Inflammatory macrophage treated with lipopolysaccharide for 4 hours (primary cell): ENCODE data around the gene MTA2.
"Not testable (repeated sequence)": the region's sequence is repeated elsewhere in the genome, so short reads cannot be mapped to it uniquely, and the experiment has no call there.

Experiments
- DNase-seq: peaks from one replicate; pipeline ENCODE4 v3.0.0-alpha.2; 2020

MTA2 gene

DNA sequence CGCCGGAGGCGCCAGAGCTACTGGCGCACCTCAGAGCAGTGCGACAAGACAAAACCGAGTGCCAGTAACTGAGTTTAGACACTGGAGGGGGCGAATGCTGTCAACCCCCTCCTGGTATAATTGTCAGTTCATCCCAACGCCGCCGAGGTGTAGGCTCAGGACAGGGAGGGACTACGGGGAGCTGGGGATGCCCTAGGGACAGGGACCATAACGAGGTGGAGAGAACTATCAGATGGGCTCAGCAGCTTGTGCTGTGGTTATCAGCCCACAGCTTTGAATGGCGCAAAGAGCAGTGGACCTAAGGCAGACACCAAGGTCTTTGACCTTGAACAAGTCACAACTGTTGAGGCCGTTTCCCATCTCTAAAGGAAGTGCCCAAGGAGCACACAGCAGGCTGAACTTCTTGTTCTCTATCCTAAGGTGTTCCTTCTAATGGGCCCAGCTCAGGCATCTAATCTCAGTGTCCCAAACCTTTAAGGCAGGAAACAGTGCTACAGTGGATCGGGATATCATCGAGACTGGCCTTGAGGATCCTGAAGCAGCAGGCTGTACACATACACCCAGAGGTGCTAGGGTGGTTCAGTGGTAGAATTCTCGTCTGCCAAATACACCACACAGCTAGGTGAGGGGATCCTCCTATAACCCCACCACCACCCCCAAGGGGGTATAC, 9.4 kb downstream of the MTA2 start:
- DNase-seq, result no peak

DNA sequence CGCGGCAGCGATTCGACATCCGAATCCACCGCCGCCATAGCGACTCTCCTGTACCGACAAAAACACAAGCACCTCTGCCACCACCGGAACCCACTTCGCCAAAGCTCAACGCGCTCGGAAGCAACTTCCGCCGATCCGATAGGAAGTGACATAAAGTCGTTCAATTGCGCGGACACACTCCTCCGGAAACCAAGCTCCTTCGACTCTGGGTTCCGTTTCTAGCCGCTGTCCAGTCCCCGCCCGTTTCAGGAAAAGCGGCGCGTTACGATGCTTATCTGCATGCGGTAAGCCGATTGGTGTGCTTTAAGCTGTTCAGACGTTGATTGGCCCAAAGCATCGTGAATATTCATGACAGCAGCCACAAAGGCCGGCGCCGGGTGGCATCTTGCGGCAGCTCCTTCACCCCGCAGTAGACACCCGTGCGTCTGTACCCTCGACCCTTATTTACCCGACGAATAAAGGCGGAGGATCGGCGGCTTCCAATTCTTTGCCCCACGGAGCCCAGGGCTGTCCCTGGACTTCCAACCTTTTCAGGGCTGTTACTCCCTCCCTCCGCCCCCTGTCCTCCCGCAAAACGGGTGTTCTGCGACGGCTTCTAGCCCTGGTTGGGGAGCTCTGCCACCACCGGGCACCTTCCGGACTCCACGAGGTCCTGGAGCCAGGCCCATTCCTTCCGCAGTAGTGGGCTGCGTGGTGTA, 10.1 kb downstream of the MTA2 start, which contains the start of gene TUT1:
TUT1 (minus strand) TSS at position 76 of the 698 bp plus-strand sequence; CDS start at position 38, 38 bp downstream.
- peak; percentile 99 for DNase-seq

- no peak for DNase-seq
Observed at GRCh38 chr11:62588966-62589637, 12.6 kb downstream of the MTA2 start.

DNA sequence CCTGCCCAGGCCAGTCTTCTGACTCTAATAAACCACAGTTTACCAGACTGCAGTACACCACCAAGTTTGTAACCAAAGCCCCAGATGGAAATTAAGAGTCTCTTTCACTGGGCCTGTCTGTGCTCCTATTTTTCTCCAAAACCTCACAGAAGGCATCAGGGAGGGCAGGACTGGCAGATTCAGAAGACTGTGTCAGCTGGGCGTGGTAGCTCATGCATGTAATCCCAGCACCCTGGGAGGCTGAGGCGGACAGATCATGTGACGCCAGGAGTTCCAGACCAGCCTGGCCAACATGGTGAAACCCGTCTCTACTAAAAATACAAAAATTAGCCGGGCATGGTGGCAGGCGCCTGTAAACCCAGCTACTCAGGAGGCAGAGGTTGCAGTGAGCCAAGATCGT, 16.3 kb downstream of the MTA2 start:
- not testable (repeated sequence) for DNase-seq

- DNase-seq, result not testable (repeated sequence)
Observed at GRCh38 chr11:62581735-62582134, 19.9 kb downstream of the MTA2 start.

DNA sequence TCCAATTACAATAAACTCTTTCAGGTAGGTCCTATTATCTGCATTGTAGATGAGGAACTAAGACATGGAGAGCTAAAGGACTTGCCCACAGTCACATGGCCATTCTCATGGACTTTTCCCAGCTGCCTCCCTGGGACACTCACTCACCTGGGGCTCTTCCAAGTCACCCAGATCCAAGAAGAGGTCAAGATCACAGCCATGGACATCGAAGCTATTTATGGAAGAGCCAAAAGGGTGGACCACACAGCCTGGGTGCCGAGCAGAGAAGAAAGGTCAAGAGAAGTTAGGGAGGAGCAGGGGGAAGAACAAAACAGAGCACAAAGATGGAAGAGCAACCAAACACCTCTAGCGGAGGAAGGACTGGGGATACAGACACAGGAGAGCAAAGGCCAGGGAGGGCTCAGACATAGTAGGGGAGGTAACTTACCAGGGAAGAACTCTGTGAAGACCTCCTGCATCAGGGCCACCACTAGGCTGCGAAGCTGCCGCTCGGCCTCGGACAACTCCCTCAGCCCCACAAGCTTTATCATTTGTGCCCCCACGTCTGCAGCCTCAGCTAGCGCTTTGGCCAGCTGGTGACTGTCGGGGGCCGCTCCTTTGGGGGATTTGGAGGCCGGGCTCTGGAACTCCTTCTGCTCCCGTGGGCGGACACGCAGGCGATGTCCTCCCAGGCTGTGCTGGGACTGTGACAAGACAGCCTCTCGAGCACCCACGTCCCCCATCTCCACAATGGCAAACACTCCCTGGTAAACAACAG, 20.5 kb downstream of the MTA2 start:
- DNase-seq, result no peak

GRCh38 chr11:62579252-62579651, 22.4 kb downstream of the MTA2 start:
- DNase-seq, result no peak

GRCh38 chr11:62578541-62578940, 23.1 kb downstream of the MTA2 start:
- no peak for DNase-seq

GRCh38 chr11:62577046-62577714, 24.5 kb downstream of the MTA2 start:
- peak; percentile 91 for DNase-seq

DNA sequence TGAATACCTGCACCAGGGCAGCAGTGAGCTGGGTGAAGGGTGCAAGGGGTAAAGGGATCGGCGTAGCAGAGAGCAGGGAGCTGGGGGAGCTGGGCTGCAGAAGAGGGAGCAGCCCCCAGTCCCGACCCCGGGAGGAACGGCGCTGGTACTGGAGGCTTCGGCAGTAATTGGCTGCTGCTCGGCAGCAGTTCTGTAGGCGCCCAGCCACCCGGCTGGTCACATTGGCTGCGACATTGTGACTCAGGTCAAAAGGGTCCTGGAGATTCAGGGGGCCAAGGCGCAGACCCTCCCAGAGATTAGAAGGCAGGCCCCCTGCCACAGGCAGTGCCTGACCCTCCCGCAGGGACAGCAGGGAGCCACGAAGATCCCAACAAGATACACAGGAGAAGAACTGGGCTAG, 25.8 kb downstream of the MTA2 start:
- DNase-seq, result no peak

- DNase-seq, result no peak
Observed at GRCh38 chr11:62575156-62575555, 26.5 kb downstream of the MTA2 start.

DNA sequence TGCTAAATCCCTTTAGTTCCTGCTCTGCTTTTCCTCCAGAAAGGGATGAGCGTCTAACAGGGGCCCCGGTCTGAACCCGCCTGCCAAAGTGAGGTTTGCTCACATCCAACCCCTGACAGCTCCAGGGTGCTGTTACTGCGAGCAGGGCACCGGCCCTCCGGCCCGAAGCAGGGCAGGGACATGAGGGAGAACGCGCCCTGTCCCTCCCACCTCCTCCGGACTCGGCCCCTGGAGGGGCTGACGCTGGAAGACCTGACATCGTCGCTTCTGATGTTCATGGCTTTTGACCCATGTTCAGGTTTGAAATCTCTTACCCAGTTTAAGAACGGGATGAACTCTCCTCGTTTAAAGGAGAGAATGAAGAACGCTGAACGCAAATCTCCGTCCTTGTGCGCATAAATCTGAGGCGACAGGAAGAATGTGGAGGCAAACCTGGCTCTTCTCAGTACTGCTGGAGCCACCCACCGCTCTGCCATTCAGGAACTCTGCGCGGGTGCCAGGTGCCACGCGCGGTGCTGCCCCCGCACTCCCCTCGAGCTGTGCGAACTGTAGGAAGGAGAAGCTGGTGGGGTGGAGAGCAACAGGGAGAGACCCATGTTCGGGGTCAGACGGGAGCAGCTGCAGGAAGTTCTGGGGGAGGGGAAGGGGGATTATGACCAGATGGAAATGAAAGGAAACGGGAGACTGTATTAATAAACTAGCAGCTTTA, 27.1 kb downstream of the MTA2 start:
- DNase-seq, result peak; percentile 32

GRCh38 chr11:62573592-62574362, 27.9 kb downstream of the MTA2 start, which contains the start of gene EEF1G:
Gene EEF1G (minus strand): TSS chr11:62573891. CDS start chr11:62573842, 49 bp downstream.
- peak; percentile 100 for DNase-seq

DNA sequence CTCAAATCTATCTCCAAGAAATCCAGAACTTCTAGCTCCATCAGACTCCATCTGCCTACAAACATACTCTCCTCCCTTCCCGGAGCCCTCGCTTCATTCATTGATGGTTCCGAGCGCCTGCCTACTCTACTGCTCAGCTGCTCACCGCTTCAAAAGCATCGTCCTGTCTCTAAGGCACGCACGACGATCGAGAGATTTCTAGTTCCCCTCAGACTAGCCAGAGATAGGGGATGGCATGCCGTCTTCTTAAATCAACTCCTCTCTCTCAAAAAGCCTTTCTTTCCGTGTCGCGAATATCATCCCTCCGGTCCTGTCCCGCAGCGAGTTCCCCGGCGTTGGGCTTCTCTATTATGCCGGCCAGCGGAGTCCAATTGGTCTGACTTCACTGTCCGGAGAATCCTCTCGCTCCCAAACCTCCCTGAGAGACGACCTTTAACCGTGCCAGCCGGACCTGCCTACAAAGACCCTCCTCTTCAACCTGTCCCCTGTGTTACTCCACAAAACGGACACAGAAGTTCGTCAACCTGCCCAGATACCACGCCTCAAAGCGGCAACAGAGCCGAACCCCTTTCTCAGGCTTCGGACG, 28.6 kb downstream of the MTA2 start:
- peak; percentile 28 for DNase-seq

DNA sequence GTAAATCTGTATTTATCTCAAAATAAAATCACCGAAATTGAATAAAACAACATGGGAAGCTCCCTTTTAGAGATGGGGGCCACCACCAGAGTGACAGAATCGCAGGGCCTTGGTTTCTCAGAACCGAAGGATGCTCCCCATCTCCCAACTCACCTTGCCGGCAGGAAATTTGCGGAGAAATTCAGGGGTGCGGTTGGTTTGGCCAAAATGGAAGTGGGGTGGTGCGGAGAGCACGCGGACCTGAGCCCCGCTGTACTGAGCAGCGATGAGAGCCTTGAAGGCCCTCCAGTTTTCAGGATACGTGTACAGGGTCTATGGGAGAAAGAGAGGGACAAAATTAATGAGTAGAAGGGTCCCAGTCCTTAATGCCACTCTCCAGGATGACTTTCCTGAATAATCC, 29.2 kb downstream of the MTA2 start:
- DNase-seq, result no peak

- not testable (repeated sequence) for DNase-seq
Observed at GRCh38 chr11:62571493-62571892, 30.2 kb downstream of the MTA2 start.

- not testable (repeated sequence) for DNase-seq
Observed at GRCh38 chr11:62570903-62571302, 30.8 kb downstream of the MTA2 start.

DNA sequence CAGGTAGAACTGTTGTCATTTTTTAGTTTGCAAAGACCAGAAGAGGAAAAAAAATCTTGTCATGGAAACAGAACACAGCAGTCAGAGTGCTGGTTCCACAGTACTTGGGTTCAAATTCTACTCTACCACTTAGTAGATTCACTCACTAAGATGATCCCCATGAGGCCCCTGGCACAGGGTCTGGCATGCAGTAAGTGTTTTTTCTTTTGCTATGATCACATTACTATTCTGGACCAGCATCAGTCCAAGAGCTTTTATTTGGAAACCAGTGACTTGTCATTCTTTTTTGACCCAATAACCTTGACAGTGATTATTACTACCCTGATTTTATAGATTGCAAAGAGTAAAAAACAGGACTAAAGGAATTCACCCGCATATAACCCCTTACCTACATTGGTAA, 32.1 kb downstream of the MTA2 start:
- no peak for DNase-seq

GRCh38 chr11:62567018-62567633, 34.5 kb downstream of the MTA2 start:
- DNase-seq, result no peak

DNA sequence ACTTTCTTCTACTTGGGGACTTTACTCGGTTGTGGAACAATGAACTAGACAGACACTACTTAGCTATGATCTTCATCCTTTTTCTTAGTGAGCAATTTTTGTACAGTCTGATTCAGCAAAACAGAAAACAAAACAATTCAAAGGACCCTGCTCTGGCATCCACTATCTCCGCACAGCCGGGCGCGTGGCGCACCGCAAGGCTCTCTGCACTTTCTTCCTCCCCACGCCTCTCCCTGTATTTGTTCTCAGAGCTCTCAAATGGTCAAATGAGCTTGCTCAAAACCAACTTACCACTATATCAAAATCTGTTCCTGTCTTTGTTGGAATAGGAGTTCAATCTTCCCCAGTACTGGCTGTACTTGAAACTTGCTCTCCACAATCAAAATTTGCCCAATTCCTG, 35.4 kb downstream of the MTA2 start:
- DNase-seq, result no peak
